GM18511 (cell line): Measurements from ENCODE around the gene NSUN2.
A peak's percentile ranks its signal among the peaks of the same experiment; 100 is the strongest.
"Not testable (repeated sequence)": the region's sequence is repeated elsewhere in the genome, so short reads cannot be mapped to it uniquely, and the experiment has no call there.

Experiments used
- ATAC-seq: cut with Tn5 transposase; IDR thresholded peaks from one replicate; pipeline ENCODE4 v1.9.1; 2021; ENCODE audit warnings: mild to moderate bottlenecking, moderate library complexity; ENCODE audit not compliant: unreplicated experiment

Gene NSUN2

DNA sequence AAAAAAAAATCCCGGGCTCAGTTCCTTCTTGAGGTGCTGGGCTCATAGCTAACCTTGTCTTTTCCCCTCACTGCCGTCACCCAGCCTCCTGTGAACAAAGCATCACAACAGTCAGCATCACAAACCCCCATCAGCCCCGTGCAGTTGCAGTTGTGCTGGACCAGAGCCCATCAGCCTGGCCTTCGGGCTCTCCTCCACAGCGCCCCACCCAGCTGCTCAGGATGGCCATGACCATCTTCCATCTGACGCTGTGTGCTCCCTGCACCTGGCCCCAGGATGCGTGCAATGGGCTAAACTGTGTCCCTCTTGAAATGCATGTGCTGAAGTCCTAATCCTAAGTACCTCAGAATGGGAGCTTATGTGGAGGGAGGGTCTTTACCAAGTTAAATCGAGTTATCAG lies 48.1 kb downstream of the NSUN2 start:
- no peak for ATAC-seq

DNA sequence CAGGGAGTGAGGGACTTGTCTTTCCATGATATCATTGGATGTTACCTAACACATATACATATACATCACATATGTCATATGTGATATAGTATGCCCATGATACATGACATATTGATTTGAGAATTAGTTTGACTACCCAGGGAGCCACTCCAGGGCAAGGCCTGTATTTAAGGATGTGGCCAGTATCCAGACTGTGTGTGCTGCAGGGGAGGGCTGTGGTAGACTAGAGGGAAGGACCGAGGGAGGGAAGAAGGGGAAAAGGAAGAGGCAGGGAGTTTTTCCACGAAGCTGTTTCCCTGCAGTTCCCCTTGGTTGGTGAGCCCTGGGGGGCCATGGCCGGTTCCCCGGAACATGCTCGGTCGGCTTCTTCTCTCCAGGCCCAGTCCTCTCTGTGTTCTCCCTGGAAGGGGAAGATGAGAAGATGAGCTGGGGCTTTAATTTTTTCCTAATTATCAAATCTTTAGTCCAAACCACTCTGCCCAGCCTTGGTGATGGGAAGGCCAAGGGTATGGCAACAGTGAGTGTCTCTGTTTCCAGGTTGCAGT lies 48.7 kb downstream of the NSUN2 start:
- no peak for ATAC-seq

DNA sequence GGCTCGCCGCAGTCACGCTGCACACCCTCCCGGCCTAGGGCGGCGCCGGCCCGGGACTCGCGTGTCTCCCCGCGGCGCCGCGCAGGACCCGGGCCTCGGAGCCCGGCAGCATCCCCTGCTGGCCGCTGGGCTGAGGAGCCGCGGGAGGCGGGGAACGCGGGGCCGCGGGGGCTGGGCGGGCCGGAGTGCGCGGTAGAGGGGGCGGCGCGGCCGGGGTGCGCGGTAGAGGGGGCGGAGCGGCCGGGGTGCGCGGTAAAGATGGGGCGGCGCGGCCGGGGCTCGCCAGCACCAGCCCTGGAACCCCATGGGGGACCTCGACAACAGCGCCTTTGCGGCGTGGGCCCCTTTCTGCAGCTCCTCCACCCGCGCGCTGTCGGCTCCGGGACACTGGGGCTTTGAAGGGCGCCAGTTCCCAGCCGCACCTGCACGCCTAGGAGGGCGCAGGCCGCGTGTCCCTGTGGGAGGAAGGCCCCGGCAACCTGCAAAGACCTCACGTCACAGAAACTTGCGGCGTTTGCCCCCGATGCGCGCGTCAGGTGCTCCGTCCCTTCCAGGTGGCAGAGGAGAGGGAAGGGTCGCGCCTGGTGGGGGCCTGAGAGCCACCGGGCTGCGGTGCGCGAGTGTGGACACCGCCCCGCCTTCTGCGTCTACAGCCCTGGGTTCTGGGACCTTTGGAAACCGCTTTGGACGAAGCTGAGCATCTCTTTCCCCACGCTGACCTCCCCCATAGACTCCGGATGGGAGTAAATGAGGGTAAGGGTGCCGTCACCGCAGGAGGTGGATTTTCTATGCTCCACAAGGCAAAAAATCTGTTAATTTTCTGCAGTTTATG lies 49.6 kb downstream of the NSUN2 start:
- ATAC-seq: peak; percentile 71

DNA sequence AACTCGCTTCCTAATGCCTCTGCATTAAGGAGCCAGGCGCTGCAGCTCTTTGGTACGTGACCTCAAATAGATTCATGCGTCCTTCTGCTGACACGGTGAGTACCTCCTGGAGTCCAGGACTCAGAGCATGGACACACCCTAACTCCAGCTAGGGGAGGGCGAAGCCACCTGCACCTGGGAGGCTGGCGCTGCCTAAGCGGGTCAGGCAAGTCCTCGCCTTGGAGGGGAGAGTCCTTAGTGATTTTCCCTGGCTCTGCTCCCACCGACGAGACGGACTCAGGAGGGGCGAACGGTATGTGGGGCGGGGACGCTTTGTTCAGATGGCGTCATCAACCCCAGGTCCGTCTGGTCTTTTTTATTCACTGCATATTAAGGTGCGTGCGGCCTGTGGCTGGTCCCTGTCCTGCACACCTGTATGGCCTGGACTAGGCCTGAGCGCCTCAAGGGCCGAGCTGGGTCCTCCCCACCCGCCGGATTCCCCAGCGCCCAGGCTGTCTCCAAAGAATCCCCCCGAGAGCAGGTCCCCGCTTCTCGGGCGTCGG lies 50.3 kb downstream of the NSUN2 start:
- peak; percentile 16 for ATAC-seq

DNA sequence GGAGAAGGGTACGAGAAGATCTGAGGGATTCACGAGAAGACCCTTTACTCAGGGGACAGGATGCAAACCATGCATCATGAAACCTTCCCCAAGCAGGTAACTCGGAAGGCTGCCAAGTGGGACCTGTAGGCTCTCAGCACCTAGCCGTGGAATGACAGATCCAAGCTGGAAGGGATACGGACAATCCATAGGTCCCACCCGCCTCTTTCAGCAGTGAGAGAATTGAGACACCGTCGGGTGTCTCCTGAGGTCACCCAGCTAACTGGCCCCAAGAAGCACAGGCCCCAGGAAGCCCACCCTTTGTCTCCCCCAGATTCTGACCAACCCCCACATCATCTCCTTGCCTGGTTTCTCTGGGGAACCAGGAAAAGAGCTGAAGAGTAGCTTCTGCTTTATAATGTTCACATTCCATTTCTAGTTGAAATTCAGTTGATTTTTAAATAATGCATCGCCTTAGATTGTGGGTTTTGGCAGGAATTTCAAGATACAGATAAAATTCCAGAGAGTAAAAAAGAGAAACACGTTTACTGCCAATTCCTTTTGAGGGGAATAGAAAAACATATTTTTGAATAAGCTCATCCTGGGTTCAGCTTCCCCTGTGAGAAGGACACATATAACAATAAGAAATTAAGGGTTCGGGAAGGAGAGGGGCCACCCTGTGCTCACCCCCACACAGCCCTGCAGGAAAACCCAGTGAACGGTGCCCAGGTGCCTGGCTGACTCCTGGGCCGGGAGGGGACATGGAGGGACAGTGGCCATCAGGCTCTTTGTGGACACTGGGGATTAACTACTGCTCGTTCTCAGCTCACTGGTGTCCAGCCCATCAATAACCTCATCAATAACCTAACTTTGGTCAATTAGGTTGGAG lies 51.1 kb downstream of the NSUN2 start:
- ATAC-seq: no peak

DNA sequence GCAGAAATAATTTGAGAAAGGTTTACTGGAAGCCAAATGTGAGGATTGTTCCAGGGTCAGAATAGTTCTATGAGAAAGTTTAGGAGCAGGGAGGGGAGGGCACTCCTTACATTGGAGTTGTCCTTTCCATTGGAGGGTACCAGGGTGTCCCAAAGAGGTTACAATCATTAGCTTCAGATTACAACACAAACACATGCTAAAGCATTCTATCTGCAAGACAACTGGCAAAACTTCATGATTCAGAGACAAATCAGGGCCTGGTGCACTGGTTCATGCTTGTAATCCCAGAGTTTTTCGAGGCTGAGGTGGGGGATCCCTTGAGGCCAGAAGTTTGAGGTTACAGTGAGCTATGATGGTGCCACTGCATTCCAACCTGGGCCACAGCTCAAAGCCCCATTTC lies 51.8 kb downstream of the NSUN2 start:
- no peak for ATAC-seq

DNA sequence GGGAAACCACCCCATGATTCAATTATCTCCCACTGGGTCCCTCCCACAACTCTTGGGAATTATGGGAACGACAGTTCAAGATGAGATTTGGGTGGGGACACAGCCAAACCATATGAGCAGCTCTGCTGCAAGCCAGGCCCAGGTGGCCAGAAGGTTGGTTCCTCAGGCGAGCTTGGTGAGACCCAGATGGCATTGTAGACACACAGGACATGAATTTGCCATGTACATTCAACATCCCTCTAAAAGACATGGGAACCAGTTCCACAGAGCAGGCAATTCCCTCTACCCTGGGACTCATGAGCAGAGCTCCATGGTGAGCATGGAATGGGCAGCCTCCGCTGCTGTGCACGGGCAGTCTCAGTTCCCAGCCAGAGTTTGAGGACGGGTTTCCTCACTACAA lies 53.3 kb downstream of the NSUN2 start:
- no peak for ATAC-seq

DNA sequence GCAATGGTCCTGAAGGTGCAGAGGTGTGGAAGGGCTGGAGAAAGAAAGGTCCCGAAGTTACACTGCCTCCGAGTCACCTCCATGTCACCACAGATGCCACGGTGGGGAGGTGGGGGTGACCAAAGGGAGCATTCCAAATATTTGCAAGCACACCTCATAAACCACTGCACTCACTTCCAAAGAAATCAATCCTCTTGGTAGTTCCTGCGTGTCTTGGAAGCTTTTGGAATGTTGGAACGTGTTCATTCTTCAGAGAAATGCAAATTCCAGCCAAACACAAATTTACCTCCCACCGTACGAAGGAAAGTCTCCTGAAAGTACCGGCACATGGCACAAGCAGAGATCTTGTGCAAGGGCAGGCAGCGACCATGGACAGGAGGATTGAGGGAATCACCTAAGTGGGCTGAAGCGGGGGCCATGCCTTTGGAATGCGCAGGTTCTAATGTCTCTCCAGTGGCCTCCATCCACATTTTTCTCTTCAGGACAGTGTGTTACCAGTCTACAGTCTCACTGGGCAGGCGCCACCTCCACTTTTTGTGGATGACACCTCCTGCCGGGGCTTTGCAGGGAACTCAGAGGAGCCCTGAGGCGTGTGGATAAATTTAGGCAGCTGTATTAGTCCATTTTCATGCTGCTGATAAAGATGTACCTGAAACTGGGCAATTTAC lies 54.0 kb downstream of the NSUN2 start:
- no peak for ATAC-seq

DNA sequence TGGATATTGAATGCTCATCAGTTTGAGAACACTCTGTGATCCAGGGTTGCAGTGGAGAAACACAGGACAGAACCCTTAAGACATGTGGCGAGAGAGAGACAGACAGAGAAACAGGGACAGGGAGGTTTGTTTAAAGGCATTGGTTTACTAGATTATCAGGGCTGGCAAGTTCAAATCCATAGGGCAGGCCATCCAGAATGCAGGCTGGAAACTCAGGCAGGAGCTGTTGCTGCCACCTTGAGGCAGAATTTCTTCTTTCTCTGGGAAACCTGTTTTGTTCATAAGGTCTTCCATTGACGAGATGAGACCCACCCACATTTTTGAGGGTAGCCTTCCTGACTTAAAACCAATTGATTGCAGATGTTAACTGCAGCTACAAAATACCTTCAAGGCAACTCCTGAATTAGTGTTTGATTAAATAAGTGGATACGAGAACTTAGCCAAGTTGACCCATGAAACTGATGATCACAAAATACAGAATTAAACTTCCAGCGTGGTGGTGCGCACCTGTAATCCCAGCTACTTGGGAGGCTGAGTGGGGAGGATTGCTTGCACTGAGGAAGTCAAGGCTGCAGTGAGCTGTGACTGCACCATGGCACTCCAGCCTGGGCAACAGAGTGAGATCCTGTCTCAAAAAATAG lies 55.9 kb downstream of the NSUN2 start:
- ATAC-seq: no peak

DNA sequence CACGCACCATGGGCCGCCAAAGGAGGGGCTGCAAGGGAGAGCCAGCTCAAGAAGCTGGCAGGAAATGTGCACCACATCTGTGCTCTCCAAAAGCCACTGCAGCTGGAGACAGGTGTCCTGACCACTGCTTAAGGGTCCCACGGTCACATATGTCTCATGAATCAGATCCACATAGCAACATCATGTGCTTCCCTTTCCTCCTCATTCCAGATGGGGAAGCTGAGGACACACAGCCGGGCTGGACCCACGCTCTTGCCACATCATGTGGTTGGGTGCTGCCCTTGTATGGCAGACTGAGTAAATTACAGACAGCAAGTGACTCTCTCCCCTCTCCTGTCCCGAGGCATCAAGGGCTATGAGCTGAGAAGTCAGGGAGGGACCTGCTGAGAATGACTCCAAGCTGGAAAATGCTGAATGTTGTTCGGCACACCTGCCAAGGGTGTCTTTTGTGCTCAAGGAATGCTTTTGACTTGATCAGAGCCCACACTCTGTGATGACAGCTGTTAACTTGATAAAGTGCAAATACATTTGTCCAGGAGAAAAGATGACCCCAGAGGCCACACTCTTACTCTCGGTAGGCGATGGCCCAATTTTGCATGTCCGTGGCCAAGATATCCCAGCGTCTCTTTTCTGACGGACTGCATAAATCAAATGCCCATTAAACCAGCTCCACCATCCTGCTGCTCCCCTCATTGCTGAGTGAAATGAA lies 58.2 kb downstream of the NSUN2 start:
- no peak for ATAC-seq

DNA sequence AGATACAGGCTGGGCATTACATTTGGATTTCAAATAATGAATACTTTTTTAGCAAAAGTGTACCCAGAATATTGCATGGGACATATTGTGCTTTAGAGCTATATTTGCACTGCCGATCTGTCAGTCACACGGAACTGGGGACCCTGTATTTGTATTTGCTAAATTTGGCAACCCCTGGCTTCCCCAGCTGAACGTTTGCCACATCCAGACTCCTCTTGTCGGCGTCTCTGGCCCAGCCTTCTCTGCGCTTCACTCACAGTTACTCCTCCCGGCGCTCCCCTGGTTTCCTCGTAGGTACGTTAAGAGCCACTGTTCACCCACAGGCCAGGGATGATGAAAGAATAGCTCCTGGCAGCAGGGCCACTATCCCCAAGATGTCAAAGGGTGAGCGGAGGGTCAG lies 58.7 kb downstream of the NSUN2 start:
- ATAC-seq: no peak

DNA sequence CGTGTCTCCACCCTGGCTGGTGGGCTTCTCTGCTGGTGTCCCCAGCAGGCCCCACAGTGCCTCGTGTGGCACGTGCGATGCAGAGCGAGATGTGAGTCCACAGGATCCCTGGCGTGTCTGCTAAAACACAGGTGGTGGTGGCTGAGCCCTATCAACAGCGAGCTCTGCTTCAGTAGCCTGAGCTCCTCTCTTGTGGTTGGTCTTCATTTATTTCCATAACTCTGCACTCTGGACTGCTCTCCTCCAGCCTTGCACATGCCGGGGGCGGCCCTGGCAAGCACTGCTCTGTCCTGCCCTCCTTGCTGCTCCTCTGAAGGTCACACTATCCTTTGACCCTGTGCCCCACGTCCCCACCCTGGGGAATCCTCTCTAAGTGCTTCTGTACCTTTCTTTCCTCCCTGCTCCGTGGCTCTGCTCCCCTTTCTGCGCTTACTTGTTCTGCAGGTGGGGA lies 59.2 kb downstream of the NSUN2 start:
- no peak for ATAC-seq

DNA sequence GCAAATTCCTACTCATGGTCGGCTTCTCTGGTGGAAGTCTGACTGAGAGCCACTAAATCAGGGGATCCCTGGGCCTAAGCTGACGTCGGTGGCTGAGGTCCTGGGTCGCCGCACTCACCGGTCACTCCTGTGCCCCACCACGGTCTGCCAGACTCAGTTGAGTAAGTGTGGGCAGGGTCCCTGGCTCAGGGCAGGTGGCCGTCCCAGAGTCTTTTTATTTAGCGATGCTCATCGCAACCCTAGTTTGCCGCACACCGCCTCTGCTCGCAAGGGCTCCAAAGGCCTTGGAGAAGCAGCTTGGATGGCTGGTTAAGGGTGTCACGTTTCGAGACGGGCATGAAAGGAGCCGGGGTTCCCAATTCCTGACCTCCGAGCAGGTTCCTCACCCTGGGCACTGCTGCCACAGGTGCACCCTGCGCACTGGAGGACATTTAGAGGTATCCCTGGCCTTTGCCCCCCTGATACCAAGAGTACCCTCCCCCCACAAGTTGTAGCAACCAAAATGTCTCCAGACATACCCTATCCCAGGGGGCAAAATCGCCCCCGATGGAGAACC lies 59.9 kb downstream of the NSUN2 start:
- no peak for ATAC-seq

DNA sequence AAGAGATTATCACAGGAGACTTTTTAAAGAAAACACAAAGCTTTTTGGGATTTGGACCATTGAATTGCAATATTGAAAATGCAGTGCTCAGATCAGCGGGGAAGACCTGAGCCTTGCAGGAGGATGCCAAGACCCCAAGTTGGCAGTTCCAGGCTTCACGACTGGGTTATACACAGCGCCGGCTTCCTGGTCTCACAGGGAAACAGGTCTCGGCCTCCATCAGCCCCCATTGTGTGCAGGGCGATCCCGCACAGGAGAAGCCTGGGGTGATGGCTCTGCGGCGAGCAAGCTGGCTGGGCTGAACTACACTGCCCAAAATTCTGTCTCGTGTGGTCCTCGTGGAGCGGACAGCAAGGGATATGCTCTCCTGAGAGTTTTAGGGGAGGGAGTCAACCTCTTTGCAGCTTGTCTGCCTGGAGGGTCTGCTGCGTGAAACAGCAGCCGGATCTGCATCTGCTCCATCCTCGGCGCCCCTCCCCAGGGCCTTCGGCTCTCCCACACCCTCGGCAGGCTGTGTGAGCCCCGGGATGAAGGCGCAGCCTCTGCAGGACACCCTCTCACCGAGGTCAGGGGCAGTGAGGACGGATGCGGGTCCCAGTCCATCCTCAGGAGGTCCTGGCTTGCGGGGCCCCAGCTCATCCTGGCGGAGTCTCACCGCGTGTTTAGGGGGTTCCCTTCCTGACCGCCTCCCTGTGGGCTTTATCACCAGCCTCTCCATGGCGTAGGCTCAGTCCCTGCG lies 60.6 kb downstream of the NSUN2 start:
- ATAC-seq: no peak

DNA sequence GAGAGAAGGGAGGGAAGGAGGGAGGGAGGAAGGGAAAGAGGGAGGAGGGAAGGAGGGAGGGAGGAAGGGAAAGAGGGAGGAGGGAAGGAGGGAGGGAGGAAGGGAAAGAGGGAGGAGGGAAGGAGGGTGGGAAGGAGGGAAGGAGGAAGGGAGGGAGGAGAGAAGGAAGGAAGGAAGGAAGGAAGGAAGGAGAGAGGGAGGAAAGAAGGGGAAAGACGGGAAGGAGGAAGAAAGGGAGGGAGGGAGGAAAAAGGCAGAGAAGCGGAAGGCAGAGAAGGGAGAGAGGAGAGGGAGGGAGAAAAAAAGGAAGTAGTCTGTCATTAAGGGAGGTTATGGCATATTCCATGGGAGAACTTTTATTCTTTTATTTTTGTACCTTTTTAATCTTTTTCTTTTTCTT lies 61.2 kb downstream of the NSUN2 start:
- ATAC-seq: not testable (repeated sequence)

DNA sequence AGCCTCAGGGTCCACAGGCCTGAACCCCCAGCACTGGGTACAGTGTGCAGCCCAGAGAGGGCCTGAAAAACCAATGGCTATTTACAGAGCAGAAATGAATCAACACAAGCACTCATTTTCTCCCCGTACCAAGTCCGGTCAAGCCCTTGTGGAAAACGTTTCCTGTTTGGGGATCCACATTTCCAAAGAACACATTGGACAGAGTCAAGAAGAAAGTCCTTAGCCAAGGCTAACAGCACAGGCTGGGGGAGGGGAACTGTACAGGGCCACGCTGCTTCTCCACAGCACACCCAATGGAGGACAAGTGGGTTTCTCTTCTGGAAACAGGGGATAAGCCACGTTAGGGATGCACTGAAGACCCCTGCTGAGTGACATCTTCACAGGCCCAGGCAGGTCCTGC lies 62.3 kb downstream of the NSUN2 start:
- ATAC-seq: no peak

DNA sequence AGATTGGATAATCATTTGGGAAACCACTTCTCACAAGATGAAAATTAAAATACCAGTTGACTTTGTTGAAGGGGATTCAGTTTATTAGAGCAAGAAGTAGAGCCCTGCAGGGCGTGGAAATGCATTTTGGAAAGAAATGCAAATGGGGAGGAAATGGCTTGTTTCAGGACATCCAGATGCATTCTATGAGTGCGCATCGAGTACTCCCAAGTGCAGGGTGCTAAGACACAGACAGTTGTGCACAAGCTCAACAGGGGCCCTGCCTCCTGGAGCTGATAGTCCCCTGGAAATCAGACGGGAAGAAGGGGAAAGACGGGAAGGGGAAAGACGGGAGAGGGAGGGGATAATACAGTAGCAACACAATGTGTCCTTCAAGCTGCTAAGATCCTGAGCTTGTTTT lies 64.0 kb downstream of the NSUN2 start:
- no peak for ATAC-seq

DNA sequence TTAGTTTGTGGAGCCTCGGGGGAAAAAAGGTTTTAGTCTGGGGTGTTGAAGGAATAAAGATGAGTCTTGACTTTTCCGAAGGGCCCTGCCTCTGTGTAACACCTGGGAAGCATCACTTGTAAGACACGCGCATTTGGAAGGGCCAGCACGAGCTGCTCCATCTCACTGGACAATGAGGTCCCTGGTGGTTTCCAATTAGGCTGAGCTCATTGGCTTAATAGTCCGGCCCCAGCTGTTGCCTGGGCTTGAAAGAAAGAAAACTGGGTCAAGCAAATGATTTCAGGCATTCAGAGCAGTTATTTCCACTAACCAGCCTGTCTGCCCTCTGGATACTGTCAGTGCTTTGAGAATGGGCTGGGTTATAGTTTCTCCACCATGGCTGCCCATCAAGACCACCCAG lies 64.5 kb downstream of the NSUN2 start:
- no peak for ATAC-seq

DNA sequence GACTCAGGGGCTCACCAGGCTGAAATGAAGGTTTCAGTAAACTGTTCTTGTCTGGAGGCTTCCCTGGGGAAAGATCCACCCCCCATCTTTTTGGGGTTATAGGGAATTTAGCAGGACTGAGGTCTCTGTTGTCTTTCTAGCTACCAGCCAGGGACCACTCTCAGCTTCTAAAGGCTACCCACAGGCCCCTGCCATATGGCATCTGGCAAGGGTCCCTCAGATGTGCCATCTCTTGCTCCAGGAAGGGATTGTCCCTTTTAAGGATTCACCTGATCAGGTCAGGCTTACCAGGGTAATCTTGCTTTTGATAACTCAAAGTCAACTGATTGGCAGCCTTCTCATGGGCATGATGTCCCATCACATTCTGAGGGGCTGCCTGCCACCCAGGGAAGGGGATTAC lies 65.0 kb downstream of the NSUN2 start:
- ATAC-seq: no peak
